Caco-2 (cell line): Measurements from ENCODE around the gene FAM120B. TPM values are rescaled to one million over a fixed set of nuclear protein-coding genes. Genes with fewer than 3 reads are reported as not detected.

Experiments
- BruUV-seq: library from RNA; stranded (reverse); fragments of 400-500 nt; replicated peaks from 2 replicates; lab custom pipeline; 2021; lab: Mats Ljungman, UMichigan
- CTCF ChIA-PET: fragments of 300-600 bp; sonication (Branson Sonifier 250); formaldehyde crosslinking; loops from one replicate; lab custom pipeline; 2022; ENCODE audit warnings: antibody characterized with exemption; lab: Charles Lee
- POLR2A ChIA-PET: fragments of 300-600 bp; sonication (Branson Sonifier 250); formaldehyde crosslinking; loops from one replicate; lab custom pipeline; 2022; ENCODE audit warnings: antibody characterized with exemption; lab: Charles Lee
- DNase-seq, 2 experiments: peaks; one replicate each; pipeline versions ENCODE4 v3.0.0 to v3.0.0-alpha.2; 2020 to 2022
- H3K27me3 ChIP-seq: replicated peaks from 2 replicates; pipeline ENCODE4 v1.6.0; 2011; ENCODE audit warnings: low read length; ENCODE audit not compliant: control insufficient read depth, insufficient read depth
- H3K36me3 ChIP-seq: 2 replicates; pipeline ENCODE4 v1.5.1; 2011; ENCODE audit warnings: low read length; ENCODE audit not compliant: control insufficient read depth, insufficient read depth
- H3K4me1 ChIP-seq: fragments of 250-450 bp; sonication (Bioruptor Pico); 2 replicates; pipeline ENCODE4 v1.5.1; 2020; ENCODE audit warnings: mild to moderate bottlenecking
- H3K4me3 ChIP-seq: 2 replicates; pipeline ENCODE4 v1.5.1; 2011; ENCODE audit warnings: low read depth, mild to moderate bottlenecking, control low read depth, low read length
- H3K9me3 ChIP-seq: fragments of 250-450 bp; sonication (Bioruptor Pico); 2 replicates; pipeline ENCODE4 v1.5.1; 2020; ENCODE audit warnings: mild to moderate bottlenecking, moderate library complexity
- H3K27ac Mint-ChIP-seq: one replicate; pipeline ENCODE4 v1.8.0; 2022; ENCODE audit warnings: mixed read lengths; ENCODE audit not compliant: unreplicated experiment
- H3K27me3 Mint-ChIP-seq: one replicate; pipeline ENCODE4 v1.8.0; 2022; ENCODE audit warnings: mixed read lengths; ENCODE audit not compliant: insufficient read depth, unreplicated experiment
- H3K36me3 Mint-ChIP-seq: one replicate; pipeline ENCODE4 v1.8.0; 2022; ENCODE audit warnings: mild to moderate bottlenecking, mixed read lengths; ENCODE audit not compliant: insufficient read depth, unreplicated experiment
- H3K4me1 Mint-ChIP-seq: one replicate; pipeline ENCODE4 v1.8.0; 2022; ENCODE audit warnings: low read depth, mixed read lengths; ENCODE audit not compliant: unreplicated experiment
- H3K4me3 Mint-ChIP-seq: one replicate; pipeline ENCODE4 v1.8.0; 2022; ENCODE audit warnings: mild to moderate bottlenecking, moderate library complexity, mixed read lengths; ENCODE audit not compliant: unreplicated experiment
- H3K9me3 Mint-ChIP-seq: one replicate; pipeline ENCODE4 v1.8.0; 2022; ENCODE audit warnings: mixed read lengths; ENCODE audit not compliant: unreplicated experiment
- CTCF ChIP-seq, 2 experiments: fragments of 200-600 bp in 1 of 2; IDR thresholded peaks; 1 replicate in 1 of 2; 2 replicates in 1 of 2; pipeline versions ENCODE4 v1.5.1 to v1.8.0; 2011 to 2022; ENCODE audit warnings: antibody characterized with exemption in 1 of 2, control low read depth in 1 of 2, inconsistent platforms in 1 of 2, low read depth in 1 of 2, low read length in 1 of 2, mild to moderate bottlenecking in 1 of 2, moderate library complexity in 1 of 2; ENCODE audit not compliant: insufficient read depth in 1 of 2, severe bottlenecking in 1 of 2, unreplicated experiment in 1 of 2
- intact Hi-C: fragments of 100-400 bp; cut with micrococcal nuclease; formaldehyde crosslinking; loops from one replicate; pipeline ENCODE4 v1.10.0; 2022; ENCODE audit not compliant: unreplicated experiment
- total RNA-seq: library from RNA; stranded (reverse); gene quantifications from 2 replicates; pipeline ENCODE4 v1.2.3, GENCODE V29; 2022

The FAM120B gene
- total RNA-seq, 1 experiment from 2014 or later = 21.0 TPM

GRCh38 chr6:170281331-170282292, 24.9 kb upstream of the FAM120B start:
- peaks cover 5% of the 10 kb centered on the region for H3K4me1 Mint-ChIP-seq
- no peaks in the 10 kb centered on the region for H3K9me3 Mint-ChIP-seq
- Histone ChIP-seq H3K36me3 (no peaks in the 10 kb centered on the region; the same call in 1 of the 2 replicates), H3K27me3 (no peaks in the 10 kb centered on the region), H3K9me3 (no peaks in the 10 kb centered on the region), H3K4me1 (0 out of 2 replicates have a peak, but pooled peaks cover 4% of the 10 kb centered on the region), H3K4me3 (no peak overlapping the region)
- intact Hi-C loops = loop anchor here (5.0 kb wide), 1 partner anchor 559 kb away; the partner anchor contains the start of gene PHF10
- ChIA-PET CTCF (interaction anchor here (1.1 kb wide), 1 partner anchor 10 kb away, joined by 3 read pairs; no protein-coding TSS in a partner anchor), POLR2A (no interaction called here)
- H3K27ac Mint-ChIP-seq = no peak overlapping the region
- DNase-seq = no peak
- no TSS peak for BruUV-seq
- H3K4me3 Mint-ChIP-seq = peak overlapping the region; percentile 76
- no peak for TF ChIP-seq CTCF (IDR thresholded peaks at IDR 0.05; ENCODE audit: insufficient read depth in 1 of 2, low read depth in 1 of 2, low read length in 1 of 2, severe bottlenecking in 1 of 2, unreplicated experiment in 1 of 2)
- H3K27me3 Mint-ChIP-seq = no peaks in the 10 kb centered on the region
- H3K36me3 Mint-ChIP-seq = peaks cover 6% of the 10 kb centered on the region

- Histone ChIP-seq H3K9me3 (no peaks in the 10 kb centered on the region), H3K27me3 (no peaks in the 10 kb centered on the region), H3K4me1 (0 out of 2 replicates have a peak, but pooled peaks cover 4% of the 10 kb centered on the region), H3K4me3 (no peak overlapping the region), H3K36me3 (no peaks in the 10 kb centered on the region; the same call in 1 of the 2 replicates)
- Mint-ChIP-seq H3K4me3 (no peak overlapping the region), H3K36me3 (peaks cover 6% of the 10 kb centered on the region), H3K9me3 (no peaks in the 10 kb centered on the region), H3K27ac (no peak overlapping the region), H3K27me3 (no peaks in the 10 kb centered on the region), H3K4me1 (peaks cover 5% of the 10 kb centered on the region)
- intact Hi-C loops = loop anchor here (5.0 kb wide), 1 partner anchor 560 kb away; the partner anchor contains the start of gene PHF10
- no peak for TF ChIP-seq CTCF (IDR thresholded peaks at IDR 0.05; ENCODE audit: insufficient read depth in 1 of 2, low read depth in 1 of 2, low read length in 1 of 2, severe bottlenecking in 1 of 2, unreplicated experiment in 1 of 2)
- POLR2A ChIA-PET = no interaction called here
- CTCF ChIA-PET = no interaction called here
- peak in 1 of 2 experiments; percentile 18 for DNase-seq
- BruUV-seq = no TSS peak
Measured at GRCh38 chr6:170282512-170283158, 23.9 kb upstream of the FAM120B start.
